Panc1 (cell line): ENCODE results near the gene CHTF18. TPM values are rescaled to one million over a fixed set of nuclear protein-coding genes. Genes with fewer than 3 reads are reported as not detected.

Source experiments
- ATAC-seq: fragments of 200-7000 bp; cut with Tn5 transposase; 2 replicates; pipeline ENCODE4 v1.9.1; 2020; ENCODE audit warnings: mild to moderate bottlenecking, moderate library complexity
- BruUV-seq: library from RNA; stranded (reverse); fragments of 400-500 nt; replicated peaks from 2 replicates; lab custom pipeline; 2021; lab: Mats Ljungman, UMichigan
- CTCF ChIA-PET: fragments of 300-600 bp; sonication (Branson Sonifier 250); formaldehyde crosslinking; loops from one replicate; lab custom pipeline; 2022; ENCODE audit warnings: antibody characterized with exemption; lab: Charles Lee
- POLR2A ChIA-PET: fragments of 300-600 bp; sonication (Branson Sonifier 250); formaldehyde crosslinking; loops from one replicate; lab custom pipeline; 2022; ENCODE audit warnings: antibody characterized with exemption; lab: Charles Lee
- DNase-seq: peaks from one replicate; pipeline ENCODE4 v3.0.0-alpha.2; 2010; ENCODE audit warnings: low read depth, low spot score
- H3K27ac ChIP-seq: 2 replicates; pipeline ENCODE4 v1.5.1; 2011; ENCODE audit warnings: mild to moderate bottlenecking, low read length, inconsistent platforms
- H3K27me3 ChIP-seq: fragments of 200-500 bp; sonication (Bioruptor generic); 2 replicates; pipeline ENCODE4 v1.6.0; 2014; ENCODE audit warnings: low read length, inconsistent platforms; ENCODE audit not compliant: control insufficient read depth, insufficient read depth
- H3K36me3 ChIP-seq: fragments of 200-500 bp; sonication (Bioruptor generic); 2 replicates; pipeline ENCODE4 v1.5.1; 2014; ENCODE audit warnings: inconsistent platforms, mild to moderate bottlenecking, low read length, moderate library complexity; ENCODE audit not compliant: control insufficient read depth, insufficient read depth
- H3K4me1 ChIP-seq: 2 replicates; pipeline ENCODE4 v1.5.1; 2011; ENCODE audit warnings: inconsistent platforms, mild to moderate bottlenecking, low read length, moderate library complexity; ENCODE audit not compliant: control insufficient read depth, insufficient read depth
- H3K4me3 ChIP-seq, 2 experiments: 2 replicates each; pipeline ENCODE4 v1.5.1; 2011 to 2012; ENCODE audit warnings: low read depth in 2 of 2, low read length in 2 of 2, mild to moderate bottlenecking in 2 of 2, inconsistent platforms in 1 of 2, moderate library complexity in 1 of 2
- H3K9me3 ChIP-seq: fragments of 200-500 bp; sonication (Bioruptor generic); 2 replicates; pipeline ENCODE4 v1.5.1; 2014; ENCODE audit warnings: low read depth, mild to moderate bottlenecking, inconsistent platforms, low read length, moderate library complexity; ENCODE audit not compliant: control insufficient read depth, insufficient read depth
- CTCF ChIP-seq: fragments of 450-650 bp; IDR thresholded peaks from 2 replicates; pipeline ENCODE4 v1.5.1; 2017; ENCODE audit warnings: mild to moderate bottlenecking
- POLR2AphosphoS5 ChIP-seq: IDR thresholded peaks from 2 replicates; pipeline ENCODE4 v1.6.1; 2012; ENCODE audit warnings: mild to moderate bottlenecking, low read depth, low read length, moderate library complexity
- REST ChIP-seq, 2 experiments: IDR thresholded peaks; 2 replicates each; pipeline ENCODE4 v1.6.1; 2011 to 2012; ENCODE audit warnings: low read depth in 2 of 2, control low read depth in 1 of 2, low read length in 1 of 2, mild to moderate bottlenecking in 1 of 2, moderate library complexity in 1 of 2; ENCODE audit not compliant: insufficient read depth in 1 of 2
- SIN3A ChIP-seq: IDR thresholded peaks from 2 replicates; pipeline ENCODE4 v1.6.1; 2012; ENCODE audit warnings: low read depth, mild to moderate bottlenecking, low read length, moderate library complexity, borderline replicate concordance; ENCODE audit not compliant: insufficient read depth
- TCF7L2 ChIP-seq: IDR thresholded peaks from 2 replicates; pipeline ENCODE4 v1.6.1; 2011; ENCODE audit warnings: mild to moderate bottlenecking, low read depth, low read length, inconsistent platforms
- in situ Hi-C: cut with HindIII; loops from 2 replicates; pipeline ENCODE4 v1.10.0; 2016; ENCODE audit warnings: low sequenced_read_pairs, low pct_unique_long_range_greater_than_20kb
- intact Hi-C: fragments of 100-400 bp; cut with micrococcal nuclease; formaldehyde crosslinking; loops from one replicate; pipeline ENCODE4 v1.10.0; 2022; ENCODE audit not compliant: unreplicated experiment
- total RNA-seq: library from RNA; stranded (reverse); gene quantifications from one replicate; pipeline ENCODE4 v1.2.1, GENCODE V29; 2021; ENCODE audit not compliant: unreplicated experiment

Gene CHTF18
- total RNA-seq, 1 experiment from 2014 or later = 118 TPM

- BruUV-seq = no TSS peak
- CTCF ChIA-PET = no interaction called here
Measured at GRCh38 chr16:799948-800833, 11.8 kb downstream of the CHTF18 start, which contains the start of gene GNG13. Gene GNG13, minus strand, starts transcription at chr16:800734. Its CDS starts 1,657 bp downstream, at chr16:799077.

GRCh38 chr16:800834-801511 is 12.6 kb downstream of the CHTF18 start:
- POLR2A ChIA-PET = no interaction called here
- peaks cover 45% of the 10 kb centered on the region for H3K4me1 ChIP-seq
- in situ Hi-C loops (no loop called here), intact Hi-C loops (no loop called here)
- no peak for DNase-seq
- H3K36me3 ChIP-seq = no peaks in the 10 kb centered on the region
- ATAC-seq = peak; percentile 39
- TF ChIP-seq CTCF (no peak), SIN3A (no peak), POLR2AphosphoS5 (no peak), TCF7L2 (no peak), REST (IDR thresholded peaks at IDR 0.05; ENCODE audit: insufficient read depth in 1 of 2, low read depth in 2 of 2, low read length in 1 of 2) (no peak)
- no peaks in the 10 kb centered on the region for H3K9me3 ChIP-seq
- CTCF ChIA-PET = no interaction called here
- no peaks in the 10 kb centered on the region for H3K27me3 ChIP-seq
- H3K4me3 ChIP-seq = no peak overlapping the region
- BruUV-seq = no TSS peak
- H3K27ac ChIP-seq = no peak overlapping the region

More at GRCh38 chr16:799948-800833, 11.8 kb downstream of the CHTF18 start, which contains the start of gene GNG13:
- TF ChIP-seq REST (IDR thresholded peaks at IDR 0.05; ENCODE audit: insufficient read depth in 1 of 2, low read depth in 2 of 2, low read length in 1 of 2) (no peak), POLR2AphosphoS5 (peak; percentile 37; the same call in 1 of the 2 replicates)
- H3K36me3 ChIP-seq = no peaks in the 10 kb centered on the region
- no peak within 1 kb of the TSS for H3K27ac ChIP-seq
- H3K9me3 ChIP-seq = no peaks in the 10 kb centered on the region
- DNase-seq = no peak
- POLR2A ChIA-PET = no interaction called here
- no peaks in the 10 kb centered on the region for H3K27me3 ChIP-seq
- in situ Hi-C loops = no loop called here
- intact Hi-C loops = no loop called here
- H3K4me1 ChIP-seq = peaks cover 48% of the 10 kb centered on the region
- peak within 1 kb of the TSS in 1 of 2 experiments; percentile 7; a peak in 1 of 4 replicates for H3K4me3 ChIP-seq
- ATAC-seq = peak; percentile 41
